Prostate gland (tissue), 2 donors: ENCODE measurements around the gene ZEB2.

Source experiments
- POLR2A ChIP-seq: fragments of 450-650 bp; IDR thresholded peaks from one replicate; pipeline ENCODE4 v1.6.1; 2016; ENCODE audit warnings: antibody characterized with exemption, mild to moderate bottlenecking
- POLR2AphosphoS5 ChIP-seq: sonication (generic); formaldehyde crosslinking; IDR thresholded peaks from one replicate; pipeline ENCODE4 v1.6.1; 2017; ENCODE audit warnings: antibody characterized with exemption
- TF ChIP-seq, protein P1 (sequence below), 4 experiments: fragments of 200-600 bp in 2 of 4; fragments of 450-650 bp in 2 of 4; sonication (generic) in 2 of 4; IDR thresholded peaks; 1 replicate in 3 of 4; 2 replicates in 1 of 4; pipeline ENCODE4 v1.5.1; 2016 to 2019; ENCODE audit warnings: antibody characterized with exemption in 4 of 4, mild to moderate bottlenecking in 2 of 4, moderate library complexity in 2 of 4

DNA sequence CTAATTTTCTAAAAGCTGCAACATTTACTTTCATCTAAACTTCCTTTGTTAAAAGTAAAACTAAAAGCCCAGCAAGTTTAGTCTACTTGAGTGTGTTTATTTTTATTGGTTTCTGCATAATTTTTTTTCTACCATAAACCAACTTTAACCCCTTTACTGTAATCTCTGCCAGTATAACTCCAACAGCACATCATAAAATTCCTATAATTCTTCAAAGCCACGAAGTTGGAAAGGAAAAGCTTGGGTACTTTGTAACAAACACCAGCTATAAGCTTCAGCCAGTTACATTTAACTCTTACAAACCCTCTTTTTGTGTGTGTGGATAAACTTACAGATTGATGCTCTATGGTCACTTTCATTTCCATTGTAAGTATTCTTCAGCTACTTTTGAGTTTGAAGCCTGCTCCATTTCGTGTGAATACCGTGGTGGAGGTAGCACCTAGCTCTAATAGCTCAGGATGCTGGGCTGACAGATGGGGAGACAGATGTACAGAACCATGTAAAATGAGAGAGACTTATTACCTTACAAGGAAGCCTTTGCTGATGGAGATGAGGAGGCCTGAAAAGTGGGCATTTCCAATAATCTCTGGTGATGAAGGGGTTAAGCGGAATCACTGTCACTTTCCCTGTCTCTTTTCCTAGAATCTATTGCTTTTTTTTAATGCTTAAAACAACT is 42.5 kb downstream of the ZEB2 start:
- TF ChIP-seq, protein P1, sequence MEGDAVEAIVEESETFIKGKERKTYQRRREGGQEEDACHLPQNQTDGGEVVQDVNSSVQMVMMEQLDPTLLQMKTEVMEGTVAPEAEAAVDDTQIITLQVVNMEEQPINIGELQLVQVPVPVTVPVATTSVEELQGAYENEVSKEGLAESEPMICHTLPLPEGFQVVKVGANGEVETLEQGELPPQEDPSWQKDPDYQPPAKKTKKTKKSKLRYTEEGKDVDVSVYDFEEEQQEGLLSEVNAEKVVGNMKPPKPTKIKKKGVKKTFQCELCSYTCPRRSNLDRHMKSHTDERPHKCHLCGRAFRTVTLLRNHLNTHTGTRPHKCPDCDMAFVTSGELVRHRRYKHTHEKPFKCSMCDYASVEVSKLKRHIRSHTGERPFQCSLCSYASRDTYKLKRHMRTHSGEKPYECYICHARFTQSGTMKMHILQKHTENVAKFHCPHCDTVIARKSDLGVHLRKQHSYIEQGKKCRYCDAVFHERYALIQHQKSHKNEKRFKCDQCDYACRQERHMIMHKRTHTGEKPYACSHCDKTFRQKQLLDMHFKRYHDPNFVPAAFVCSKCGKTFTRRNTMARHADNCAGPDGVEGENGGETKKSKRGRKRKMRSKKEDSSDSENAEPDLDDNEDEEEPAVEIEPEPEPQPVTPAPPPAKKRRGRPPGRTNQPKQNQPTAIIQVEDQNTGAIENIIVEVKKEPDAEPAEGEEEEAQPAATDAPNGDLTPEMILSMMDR (IDR thresholded peaks at IDR 0.05) = no peak
- no peak for TF ChIP-seq POLR2A
- no peak for TF ChIP-seq POLR2AphosphoS5
